Body of pancreas (tissue), 4 donors: ENCODE data around the gene PRSS56. TPM values are rescaled to one million over a fixed set of nuclear protein-coding genes. Genes with fewer than 3 reads are reported as not detected.

ENCODE experiments used
- ATAC-seq: fragments of 150-250 bp; one replicate; pipeline ENCODE4 v1.9.1; 2016
- DNase-seq, 4 donors: peaks; one replicate each; pipeline ENCODE4 v3.0.0-alpha.2; 2019
- H3K27ac ChIP-seq, 4 donors: fragments of 200-600 bp; sonication (generic); 1 replicate in 3 of 4; 2 replicates in 1 of 4; pipeline versions ENCODE4 v1.5.1 to v1.6.1; 2016 to 2019; ENCODE audit warnings: mild to moderate bottlenecking in 1 of 4, mixed read lengths in 1 of 4, moderate library complexity in 1 of 4
- H3K27me3 ChIP-seq, 2 donors: fragments of 200-600 bp; sonication (generic); one replicate each; pipeline ENCODE4 v1.6.0; 2016; ENCODE audit warnings: mild to moderate bottlenecking in 1 of 2
- H3K36me3 ChIP-seq, 2 donors: fragments of 200-600 bp; sonication (generic); replicated peaks in 1 of 2; 2 replicates each; pipeline ENCODE4 v1.5.1; 2016; ENCODE audit warnings: low read depth in 2 of 2; ENCODE audit not compliant: insufficient read depth in 1 of 2
- H3K4me1 ChIP-seq: fragments of 200-600 bp; sonication (generic); one replicate; pipeline ENCODE4 v1.6.0; 2016
- H3K4me3 ChIP-seq, 2 donors: fragments of 200-600 bp; sonication (generic); 1 replicate in 1 of 2; 2 replicates in 1 of 2; pipeline ENCODE4 v1.5.1; 2016 to 2019
- H3K9me3 ChIP-seq, 3 donors: fragments of 200-600 bp; sonication (generic); 1 replicate in 2 of 3; 2 replicates in 1 of 3; pipeline ENCODE4 v1.5.1; 2016
- CTCF ChIP-seq, 7 experiments: fragments of 450-650 bp in 4 of 7; fragments of 200-600 bp in 3 of 7; sonication (generic) in 3 of 7; IDR thresholded peaks; one replicate each; pipeline ENCODE4 v1.5.1; 2016 to 2019; ENCODE audit warnings: antibody characterized with exemption in 7 of 7
- POLR2A ChIP-seq, 3 donors: fragments of 450-650 bp; IDR thresholded peaks; one replicate each; pipeline ENCODE4 v1.6.1; 2016; ENCODE audit warnings: antibody characterized with exemption in 3 of 3, mild to moderate bottlenecking in 2 of 3
- WGBS, 2 donors: methylation state at CpG; one replicate each; pipeline ENCODE4 v1.1.5; 2017; 5-methylcytosine and 5-hydroxymethylcytosine counted together
- intact Hi-C: fragments of 100-400 bp; cut with DNase I; formaldehyde crosslinking; loops from one replicate; pipeline ENCODE4 v1.15.1; 2023
- total RNA-seq, 2 donors: library from RNA; depleted of rRNA; stranded (reverse); fragments of >200 nt; gene quantifications; one replicate each; pipeline ENCODE4 v1.1.0, GENCODE V29; 2016

The PRSS56 gene
- total RNA-seq, 2 donors from 2014 or later: not detected

GRCh38 chr2:232484628-232485347 is 35.4 kb upstream of the PRSS56 start:
- peak in 2 of 4 donors; percentile 5 for DNase-seq
- Histone ChIP-seq H3K27me3 (no peaks in the 10 kb centered on the region), H3K9me3 (no peaks in the 10 kb centered on the region), H3K36me3 (no peaks in the 10 kb centered on the region), H3K4me3 (no peak overlapping the region), H3K27ac (no peak overlapping the region), H3K4me1 (peaks cover 21% of the 10 kb centered on the region)
- 52 to 58% methylated on average over 8 to 12 of the region's 12 CpGs for WGBS, 2 donors
- intact Hi-C loops: no loop called here
- no peak for ATAC-seq
- TF ChIP-seq CTCF (IDR thresholded peaks at IDR 0.05) (no peak), POLR2A (IDR thresholded peaks at IDR 0.05) (no peak)

GRCh38 chr2:232485348-232485756 is 34.8 kb upstream of the PRSS56 start:
- Histone ChIP-seq H3K36me3 (no peaks in the 10 kb centered on the region), H3K27ac (no peak overlapping the region), H3K4me1 (peaks cover 21% of the 10 kb centered on the region), H3K27me3 (no peaks in the 10 kb centered on the region), H3K4me3 (no peak overlapping the region), H3K9me3 (no peaks in the 10 kb centered on the region)
- DNase-seq (peak in 1 of 4 donors; percentile 4), ATAC-seq (no peak)
- intact Hi-C loops: no loop called here
- 3 to 8% methylated on average over 13 to 22 of the region's 22 CpGs for WGBS, 2 donors
- TF ChIP-seq CTCF (IDR thresholded peaks at IDR 0.05) (no peak), POLR2A (IDR thresholded peaks at IDR 0.05) (no peak)

- no peaks in the 10 kb centered on the region for H3K36me3 ChIP-seq
- intact Hi-C loops: no loop called here
- H3K4me1 ChIP-seq: peaks cover 21% of the 10 kb centered on the region
- no peak for ATAC-seq
- 0 to 2% methylated on average over 5 to 102 of the region's 111 CpGs for WGBS, 2 donors
- H3K27me3 ChIP-seq: no peaks in the 10 kb centered on the region
- peak in 1 of 4 donors; percentile 4 for DNase-seq
- no peak overlapping the region for H3K27ac ChIP-seq
- no peaks in the 10 kb centered on the region for H3K9me3 ChIP-seq
- no peak for TF ChIP-seq CTCF (IDR thresholded peaks at IDR 0.05)
- no peak for TF ChIP-seq POLR2A (IDR thresholded peaks at IDR 0.05)
- H3K4me3 ChIP-seq: no peak overlapping the region
These were observed 34.2 kb upstream of the PRSS56 start for GRCh38 chr2:232485757-232486557.

- Histone ChIP-seq H3K9me3 (no peaks in the 10 kb centered on the region), H3K4me1 (peaks cover 21% of the 10 kb centered on the region), H3K36me3 (no peaks in the 10 kb centered on the region), H3K27me3 (no peaks in the 10 kb centered on the region), H3K4me3 (no peak overlapping the region), H3K27ac (no peak overlapping the region)
- TF ChIP-seq POLR2A (IDR thresholded peaks at IDR 0.05) (no peak), CTCF (IDR thresholded peaks at IDR 0.05) (no peak)
- ATAC-seq: no peak
- peak in 1 of 4 donors; percentile 7 for DNase-seq
- WGBS, 2 donors: 3 to 5% methylated on average over 15 to 72 of the region's 74 CpGs
- intact Hi-C loops: no loop called here
These were observed 33.4 kb upstream of the PRSS56 start for GRCh38 chr2:232486558-232487384.
